Sigmoid colon (tissue), 4 donors: ENCODE measurements around the gene LIMS2.

Experiments used
- CTCF ChIP-seq, 4 experiments: fragments of 450-650 bp in 3 of 4; fragments of 200-600 bp in 1 of 4; IDR thresholded peaks; one replicate each; pipeline ENCODE4 v1.5.1; 2016 to 2019; ENCODE audit warnings: antibody characterized with exemption in 4 of 4, mild to moderate bottlenecking in 3 of 4, moderate library complexity in 2 of 4
- EP300 ChIP-seq, 4 donors: sonication (generic); formaldehyde crosslinking; IDR thresholded peaks; one replicate each; pipeline ENCODE4 v1.6.1; 2017; ENCODE audit warnings: antibody characterized with exemption in 4 of 4
- POLR2A ChIP-seq, 2 donors: fragments of 450-650 bp; IDR thresholded peaks; one replicate each; pipeline ENCODE4 v1.6.1; 2016; ENCODE audit warnings: antibody characterized with exemption in 2 of 2, mild to moderate bottlenecking in 2 of 2, moderate library complexity in 2 of 2
- POLR2AphosphoS5 ChIP-seq, 4 donors: sonication (generic); formaldehyde crosslinking; IDR thresholded peaks; one replicate each; pipeline ENCODE4 v1.6.1; 2017; ENCODE audit warnings: antibody characterized with exemption in 4 of 4

GRCh38 chr2:127659408-127660290 lies 15.7 kb downstream of the LIMS2 start:
- TF ChIP-seq CTCF (IDR thresholded peaks at IDR 0.05) = no peak
- peak in 2 of 4 donors; percentile 45 to 67 for TF ChIP-seq EP300 (IDR thresholded peaks at IDR 0.05)
- no peak for TF ChIP-seq POLR2A (IDR thresholded peaks at IDR 0.05)
- peak; percentile 5 to 59 (median 37) for TF ChIP-seq POLR2AphosphoS5 (IDR thresholded peaks at IDR 0.05)
